ENCODE data around the gene CXorf49B.

The CXorf49B gene

DNA sequence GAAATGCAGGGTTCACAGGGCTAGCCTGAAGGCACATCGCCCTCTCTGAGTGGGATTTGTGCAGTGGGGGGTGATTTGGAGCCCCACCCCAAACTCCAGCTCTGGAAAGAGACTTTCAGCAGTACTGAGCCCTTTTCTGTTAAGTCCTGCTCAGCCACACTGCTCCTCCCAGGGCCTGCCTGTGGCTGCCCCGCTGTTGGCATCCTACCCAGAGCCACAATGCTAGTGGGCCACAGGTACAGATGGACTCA is 52.7 kb downstream of the CXorf49B start:
- ATAC-seq (ENCODE audit: insufficient read depth, low read depth) (no peak), DNase-seq (no peak)
- no peaks in the 10 kb centered on the region for H3K36me3 ChIP-seq (ENCODE audit: insufficient read depth, low read length)
- no peaks in the 10 kb centered on the region for H4K20me1 ChIP-seq (ENCODE audit: insufficient read depth, low read length)
- no peak overlapping the region for H3K27ac ChIP-seq (ENCODE audit: low read length)
- no peak overlapping the region for H3K4me3 ChIP-seq (ENCODE audit: low read depth in 1 of 2, low read length in 2 of 2)
- no peaks in the 10 kb centered on the region for H3K4me1 ChIP-seq (ENCODE audit: insufficient read depth, low read length)
- no peak overlapping the region for H2AFZ ChIP-seq (ENCODE audit: low read depth, low read length)
- H3K27me3 ChIP-seq (ENCODE audit: insufficient read depth, low read length, poor library complexity) = no peaks in the 10 kb centered on the region
- H3K9ac ChIP-seq (ENCODE audit: low read depth, low read length) = no peak overlapping the region
- no peaks in the 10 kb centered on the region for H3K9me3 ChIP-seq (ENCODE audit: insufficient read depth, low read length, severe bottlenecking)
- no peaks in the 10 kb centered on the region for H3K79me2 ChIP-seq (ENCODE audit: insufficient read depth, low read length)
- TF ChIP-seq EZH2 (IDR thresholded peaks at IDR 0.05; ENCODE audit: borderline replicate concordance, low read depth, low read length, severe bottlenecking) = no peak
- TF ChIP-seq, protein P1, sequence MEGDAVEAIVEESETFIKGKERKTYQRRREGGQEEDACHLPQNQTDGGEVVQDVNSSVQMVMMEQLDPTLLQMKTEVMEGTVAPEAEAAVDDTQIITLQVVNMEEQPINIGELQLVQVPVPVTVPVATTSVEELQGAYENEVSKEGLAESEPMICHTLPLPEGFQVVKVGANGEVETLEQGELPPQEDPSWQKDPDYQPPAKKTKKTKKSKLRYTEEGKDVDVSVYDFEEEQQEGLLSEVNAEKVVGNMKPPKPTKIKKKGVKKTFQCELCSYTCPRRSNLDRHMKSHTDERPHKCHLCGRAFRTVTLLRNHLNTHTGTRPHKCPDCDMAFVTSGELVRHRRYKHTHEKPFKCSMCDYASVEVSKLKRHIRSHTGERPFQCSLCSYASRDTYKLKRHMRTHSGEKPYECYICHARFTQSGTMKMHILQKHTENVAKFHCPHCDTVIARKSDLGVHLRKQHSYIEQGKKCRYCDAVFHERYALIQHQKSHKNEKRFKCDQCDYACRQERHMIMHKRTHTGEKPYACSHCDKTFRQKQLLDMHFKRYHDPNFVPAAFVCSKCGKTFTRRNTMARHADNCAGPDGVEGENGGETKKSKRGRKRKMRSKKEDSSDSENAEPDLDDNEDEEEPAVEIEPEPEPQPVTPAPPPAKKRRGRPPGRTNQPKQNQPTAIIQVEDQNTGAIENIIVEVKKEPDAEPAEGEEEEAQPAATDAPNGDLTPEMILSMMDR (IDR thresholded peaks at IDR 0.05; ENCODE audit: borderline replicate concordance, extremely low read depth, low read length, poor library complexity, severe bottlenecking) = no peak
- no peak overlapping the region for H3K4me2 ChIP-seq (ENCODE audit: insufficient read depth, low read length)

Measured in DND-41 (cell line).